B cell (primary cell): ENCODE data around the gene CIB1.

ENCODE experiments used
- EZH2 ChIP-seq: IDR thresholded peaks from 2 replicates; pipeline ENCODE4 v1.6.1; 2012; ENCODE audit warnings: borderline replicate concordance, low read depth, mild to moderate bottlenecking, moderate library complexity, low read length; ENCODE audit not compliant: insufficient read depth, poor library complexity, severe bottlenecking
- TF ChIP-seq, protein P1 (sequence below): fragments of 200-600 bp; IDR thresholded peaks from one replicate; pipeline ENCODE4 v1.8.0; 2022; ENCODE audit warnings: antibody characterized with exemption, mild to moderate bottlenecking

DNA sequence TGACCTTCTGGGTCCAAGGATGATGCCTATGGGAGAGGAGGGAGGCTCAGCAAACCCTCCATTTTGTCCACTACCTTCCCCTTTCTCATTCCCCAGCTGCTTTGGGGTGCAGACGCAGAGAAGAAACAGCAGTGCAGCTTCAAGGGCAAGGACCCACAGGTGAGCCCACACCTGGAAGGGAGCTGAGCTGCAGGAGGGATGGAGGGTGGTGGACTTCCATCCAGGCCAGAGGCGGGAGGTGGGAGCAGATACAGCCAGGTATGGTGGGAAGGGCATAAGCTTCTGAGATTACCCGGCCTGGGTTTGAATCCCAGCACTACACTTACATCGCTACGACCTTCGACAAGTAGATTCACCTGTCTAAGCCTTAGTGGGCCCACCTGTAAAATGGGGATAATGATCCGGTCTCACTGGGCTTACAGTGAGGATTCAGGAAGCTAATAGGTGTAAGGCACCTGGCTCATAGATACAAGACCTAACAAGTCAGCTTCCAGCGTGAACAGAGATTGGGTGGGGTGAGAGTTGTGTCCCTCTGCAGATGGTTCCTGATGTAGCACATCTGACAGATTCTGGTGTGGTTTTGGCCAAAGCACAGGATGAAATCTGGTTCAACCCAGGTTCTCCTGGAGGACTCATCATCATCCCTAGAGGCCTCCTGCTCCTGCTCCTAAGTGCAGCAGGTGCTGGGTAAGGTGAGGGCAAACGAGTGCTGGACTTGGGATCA, 15.9 kb downstream of the CIB1 start:
- TF ChIP-seq, protein P1, sequence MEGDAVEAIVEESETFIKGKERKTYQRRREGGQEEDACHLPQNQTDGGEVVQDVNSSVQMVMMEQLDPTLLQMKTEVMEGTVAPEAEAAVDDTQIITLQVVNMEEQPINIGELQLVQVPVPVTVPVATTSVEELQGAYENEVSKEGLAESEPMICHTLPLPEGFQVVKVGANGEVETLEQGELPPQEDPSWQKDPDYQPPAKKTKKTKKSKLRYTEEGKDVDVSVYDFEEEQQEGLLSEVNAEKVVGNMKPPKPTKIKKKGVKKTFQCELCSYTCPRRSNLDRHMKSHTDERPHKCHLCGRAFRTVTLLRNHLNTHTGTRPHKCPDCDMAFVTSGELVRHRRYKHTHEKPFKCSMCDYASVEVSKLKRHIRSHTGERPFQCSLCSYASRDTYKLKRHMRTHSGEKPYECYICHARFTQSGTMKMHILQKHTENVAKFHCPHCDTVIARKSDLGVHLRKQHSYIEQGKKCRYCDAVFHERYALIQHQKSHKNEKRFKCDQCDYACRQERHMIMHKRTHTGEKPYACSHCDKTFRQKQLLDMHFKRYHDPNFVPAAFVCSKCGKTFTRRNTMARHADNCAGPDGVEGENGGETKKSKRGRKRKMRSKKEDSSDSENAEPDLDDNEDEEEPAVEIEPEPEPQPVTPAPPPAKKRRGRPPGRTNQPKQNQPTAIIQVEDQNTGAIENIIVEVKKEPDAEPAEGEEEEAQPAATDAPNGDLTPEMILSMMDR, result no peak
- no peak for TF ChIP-seq EZH2
